ENCODE results near the gene SMIM38.
"Not testable (repeated sequence)": the region's sequence is repeated elsewhere in the genome, so short reads cannot be mapped to it uniquely, and the experiment has no call there.

SMIM38 gene

GRCh38 chr11:69121621-69122325 is 34.0 kb upstream of the SMIM38 start:
- DNase-seq (ENCODE audit: extremely low read depth in 1 of 2, low read depth in 1 of 2), result no peak

GRCh38 chr11:69122326-69122629 is 33.5 kb upstream of the SMIM38 start:
- no peak for DNase-seq (ENCODE audit: extremely low read depth in 1 of 2, low read depth in 1 of 2)

- peak in 1 of 2 donors; percentile 16 for DNase-seq (ENCODE audit: extremely low read depth in 1 of 2, low read depth in 1 of 2)
These were observed 32.9 kb upstream of the SMIM38 start for GRCh38 chr11:69122630-69123431.

- no peak for DNase-seq (ENCODE audit: extremely low read depth in 1 of 2, low read depth in 1 of 2)
These were observed 31.9 kb upstream of the SMIM38 start for GRCh38 chr11:69123593-69124545.

- no peak for DNase-seq (ENCODE audit: extremely low read depth in 1 of 2, low read depth in 1 of 2)
These were observed 29.9 kb upstream of the SMIM38 start for GRCh38 chr11:69125861-69126260.

GRCh38 chr11:69126286-69126685 is 29.4 kb upstream of the SMIM38 start:
- DNase-seq (ENCODE audit: extremely low read depth in 1 of 2, low read depth in 1 of 2), result no peak

GRCh38 chr11:69127081-69127850 is 28.5 kb upstream of the SMIM38 start:
- DNase-seq (ENCODE audit: extremely low read depth in 1 of 2, low read depth in 1 of 2), result no peak

GRCh38 chr11:69127884-69128283 is 27.9 kb upstream of the SMIM38 start:
- no peak for DNase-seq (ENCODE audit: extremely low read depth in 1 of 2, low read depth in 1 of 2)

- no peak for DNase-seq (ENCODE audit: extremely low read depth in 1 of 2, low read depth in 1 of 2)
These were observed 26.7 kb upstream of the SMIM38 start for GRCh38 chr11:69129053-69129452.

- DNase-seq (ENCODE audit: extremely low read depth in 1 of 2, low read depth in 1 of 2), result no peak
These were observed 26.1 kb upstream of the SMIM38 start for GRCh38 chr11:69129647-69130046.

GRCh38 chr11:69130654-69131053 is 25.1 kb upstream of the SMIM38 start:
- DNase-seq (ENCODE audit: extremely low read depth in 1 of 2, low read depth in 1 of 2), result no peak

GRCh38 chr11:69131121-69131566 is 24.6 kb upstream of the SMIM38 start:
- no peak for DNase-seq (ENCODE audit: extremely low read depth in 1 of 2, low read depth in 1 of 2)

GRCh38 chr11:69131644-69132300 is 24.0 kb upstream of the SMIM38 start:
- no peak for DNase-seq (ENCODE audit: extremely low read depth in 1 of 2, low read depth in 1 of 2)

GRCh38 chr11:69132301-69132670 is 23.4 kb upstream of the SMIM38 start:
- DNase-seq (ENCODE audit: extremely low read depth in 1 of 2, low read depth in 1 of 2), result no peak

GRCh38 chr11:69133251-69133650 is 22.5 kb upstream of the SMIM38 start:
- DNase-seq (ENCODE audit: extremely low read depth in 1 of 2, low read depth in 1 of 2), result no peak

- DNase-seq (ENCODE audit: extremely low read depth in 1 of 2, low read depth in 1 of 2), result not testable (repeated sequence)
These were observed 21.6 kb upstream of the SMIM38 start for GRCh38 chr11:69134182-69134581.

GRCh38 chr11:69134957-69135356 is 20.8 kb upstream of the SMIM38 start:
- no peak for DNase-seq (ENCODE audit: extremely low read depth in 1 of 2, low read depth in 1 of 2)

GRCh38 chr11:69135420-69136363 is 20.0 kb upstream of the SMIM38 start:
- no peak for DNase-seq (ENCODE audit: extremely low read depth in 1 of 2, low read depth in 1 of 2)

GRCh38 chr11:69136471-69136870 is 19.3 kb upstream of the SMIM38 start:
- DNase-seq (ENCODE audit: extremely low read depth in 1 of 2, low read depth in 1 of 2), result no peak

Measured in activated CD8-positive, alpha-beta memory T cell treated with anti-CD3 and anti-CD28 coated beads for 1 hour (primary cell).